Right atrium auricular region (tissue), 2 donors: ENCODE measurements around the gene ZDHHC5. TPM values are rescaled to one million over a fixed set of nuclear protein-coding genes. Genes with fewer than 3 reads are reported as not detected.

Experiments
- DNase-seq: peaks from one replicate; pipeline ENCODE4 v3.0.0-alpha.2; 2019; ENCODE audit warnings: low spot score
- H3K27ac ChIP-seq, 2 donors: fragments of 200-600 bp; sonication (generic); 1 replicate in 1 of 2; 2 replicates in 1 of 2; pipeline ENCODE4 v1.5.1; 2016 to 2019
- H3K27me3 ChIP-seq, 2 donors: fragments of 200-600 bp; sonication (generic); one replicate each; pipeline versions ENCODE4 v1.5.1 to v1.6.0; 2017 to 2019
- H3K36me3 ChIP-seq: fragments of 200-600 bp; sonication (generic); one replicate; pipeline ENCODE4 v1.5.1; 2016
- H3K4me1 ChIP-seq, 2 donors: fragments of 200-600 bp; sonication (generic); one replicate each; pipeline versions ENCODE4 v1.5.1 to v1.6.0; 2017 to 2019
- H3K4me3 ChIP-seq, 2 donors: fragments of 200-600 bp; sonication (generic); 1 replicate in 1 of 2; 2 replicates in 1 of 2; pipeline ENCODE4 v1.5.1; 2017 to 2019; ENCODE audit warnings: mild to moderate bottlenecking in 1 of 2, moderate library complexity in 1 of 2
- H3K9me3 ChIP-seq, 2 donors: fragments of 200-600 bp; sonication (generic); one replicate each; pipeline ENCODE4 v1.5.1; 2019
- CTCF ChIP-seq, 2 donors: fragments of 200-600 bp; sonication (generic); IDR thresholded peaks; one replicate each; pipeline ENCODE4 v1.5.1; 2019; ENCODE audit warnings: antibody characterized with exemption in 2 of 2
- total RNA-seq, 2 donors: library from RNA; depleted of rRNA; stranded (reverse); fragments of >200 nt; gene quantifications; one replicate each; pipeline ENCODE4 v1.1.0, GENCODE V29; 2016

The ZDHHC5 gene
- total RNA-seq, 2 donors from 2014 or later, result 44.9 to 56.7 TPM

- Histone ChIP-seq H3K36me3 (peaks cover 3% of the 10 kb centered on the region), H3K4me3 (no peak overlapping the region), H3K27me3 (no peaks in the 10 kb centered on the region), H3K27ac (no peak overlapping the region), H3K4me1 (peaks cover 0 to 7% of the 10 kb centered on the region in 2 donors), H3K9me3 (no peaks in the 10 kb centered on the region)
- no peak for TF ChIP-seq CTCF (IDR thresholded peaks at IDR 0.05)
- no peak for DNase-seq
Observed at GRCh38 chr11:57732661-57733060, 64.7 kb downstream of the ZDHHC5 start.

- no peak for TF ChIP-seq CTCF (IDR thresholded peaks at IDR 0.05)
- no peak for DNase-seq
- Histone ChIP-seq H3K4me3 (no peak overlapping the region), H3K9me3 (no peaks in the 10 kb centered on the region), H3K4me1 (peaks cover 0 to 13% of the 10 kb centered on the region in 2 donors), H3K27me3 (no peaks in the 10 kb centered on the region), H3K27ac (peak overlapping the region; percentile 29 to 39), H3K36me3 (peaks cover 21% of the 10 kb centered on the region)
Observed at GRCh38 chr11:57735619-57736298, 67.8 kb downstream of the ZDHHC5 start.

GRCh38 chr11:57741132-57742086 lies 73.5 kb downstream of the ZDHHC5 start, which contains the start of gene SELENOH:
Gene SELENOH, plus strand, starts transcription at chr11:57741491. Its CDS starts 105 bp downstream, at chr11:57741596.
- Histone ChIP-seq H3K4me1 (peaks cover 0 to 25% of the 10 kb centered on the region in 2 donors), H3K9me3 (no peaks in the 10 kb centered on the region), H3K36me3 (peaks cover 48% of the 10 kb centered on the region), H3K4me3 (peak within 1 kb of the TSS; percentile 76 to 92), H3K27ac (peak within 1 kb of the TSS; percentile 94 to 96), H3K27me3 (no peaks in the 10 kb centered on the region)
- peak; percentile 98 for DNase-seq
- TF ChIP-seq CTCF (IDR thresholded peaks at IDR 0.05), result no peak

- peak overlapping the region; percentile 76 to 92 for H3K4me3 ChIP-seq
- peaks cover 48% of the 10 kb centered on the region for H3K36me3 ChIP-seq
- peaks cover 0 to 25% of the 10 kb centered on the region in 2 donors for H3K4me1 ChIP-seq
Observed at GRCh38 chr11:57742087-57742452, 74.2 kb downstream of the ZDHHC5 start.

GRCh38 chr11:57744357-57744756 lies 76.4 kb downstream of the ZDHHC5 start:
- H3K27ac ChIP-seq, result no peak overlapping the region
- peaks cover 28% of the 10 kb centered on the region for H3K36me3 ChIP-seq
- no peaks in the 10 kb centered on the region for H3K27me3 ChIP-seq
- no peak for TF ChIP-seq CTCF (IDR thresholded peaks at IDR 0.05)
- H3K4me1 ChIP-seq, result peaks cover 0 to 25% of the 10 kb centered on the region in 2 donors
- DNase-seq, result no peak
- no peak overlapping the region for H3K4me3 ChIP-seq
- H3K9me3 ChIP-seq, result no peaks in the 10 kb centered on the region

More at GRCh38 chr11:57742087-57742452, 74.2 kb downstream of the ZDHHC5 start:
- no peak for DNase-seq
- H3K27me3 ChIP-seq, result no peaks in the 10 kb centered on the region
- H3K27ac ChIP-seq, result peak overlapping the region; percentile 94 to 96
- TF ChIP-seq CTCF (IDR thresholded peaks at IDR 0.05), result no peak
- no peaks in the 10 kb centered on the region for H3K9me3 ChIP-seq
